Progenitor cell of endocrine pancreas (in vitro differentiated cells): ENCODE results near the gene GALNT9. TPM values are rescaled to one million over a fixed set of nuclear protein-coding genes. Genes with fewer than 3 reads are reported as not detected.

Source experiments
- DNase-seq: peaks from one replicate; pipeline ENCODE4 v3.0.0; 2021; ENCODE audit warnings: low spot score; ENCODE audit not compliant: unreplicated experiment
- H3K27ac Mint-ChIP-seq: 2 replicates; pipeline ENCODE4 v1.8.0; 2021; ENCODE audit warnings: mild to moderate bottlenecking, moderate library complexity, mixed read lengths
- H3K27me3 Mint-ChIP-seq: 2 replicates; pipeline ENCODE4 v1.8.0; 2021; ENCODE audit warnings: mixed read lengths
- H3K36me3 Mint-ChIP-seq: 2 replicates; pipeline ENCODE4 v1.8.0; 2022; ENCODE audit warnings: mixed read lengths; ENCODE audit not compliant: insufficient read depth
- H3K4me1 Mint-ChIP-seq: 2 replicates; pipeline ENCODE4 v1.8.0; 2021; ENCODE audit warnings: low read depth, mixed read lengths
- H3K4me3 Mint-ChIP-seq: 2 replicates; pipeline ENCODE4 v1.8.0; 2021; ENCODE audit warnings: low read depth, mild to moderate bottlenecking, moderate library complexity, mixed read lengths
- H3K9me3 Mint-ChIP-seq: 2 replicates; pipeline ENCODE4 v1.8.0; 2021; ENCODE audit warnings: low read depth, mixed read lengths
- CTCF ChIP-seq: fragments of 200-600 bp; sonication (generic); IDR thresholded peaks from one replicate; pipeline ENCODE4 v1.5.0; 2021; ENCODE audit warnings: antibody characterized with exemption, mild to moderate bottlenecking; ENCODE audit not compliant: unreplicated experiment
- total RNA-seq: library from RNA; stranded (reverse); gene quantifications from 2 replicates; pipeline ENCODE4 v1.2.1, GENCODE V29; 2021

Gene GALNT9
- total RNA-seq, 1 donor from 2014 or later: 0.36 TPM

GRCh38 chr12:132281038-132281437 is 48.4 kb downstream of the GALNT9 start:
- no peak overlapping the region for H3K4me3 Mint-ChIP-seq

GRCh38 chr12:132280406-132280805 is 49.0 kb downstream of the GALNT9 start:
- Mint-ChIP-seq H3K4me3 (no peak overlapping the region), H3K27me3 (peaks cover 29% of the 10 kb centered on the region), H3K27ac (no peak overlapping the region), H3K9me3 (no peaks in the 10 kb centered on the region), H3K4me1 (no peaks in the 10 kb centered on the region), H3K36me3 (no peaks in the 10 kb centered on the region)
- no peak for TF ChIP-seq CTCF
- no peak for DNase-seq

More at GRCh38 chr12:132281038-132281437, 48.4 kb downstream of the GALNT9 start:
- Mint-ChIP-seq H3K27me3 (peaks cover 28% of the 10 kb centered on the region), H3K27ac (no peak overlapping the region), H3K4me1 (no peaks in the 10 kb centered on the region), H3K9me3 (no peaks in the 10 kb centered on the region), H3K36me3 (no peaks in the 10 kb centered on the region)
- no peak for DNase-seq
- no peak for TF ChIP-seq CTCF

GRCh38 chr12:132279930-132280329 is 49.5 kb downstream of the GALNT9 start:
- no peaks in the 10 kb centered on the region for H3K9me3 Mint-ChIP-seq
- H3K36me3 Mint-ChIP-seq: no peaks in the 10 kb centered on the region
- H3K4me3 Mint-ChIP-seq: no peak overlapping the region
- DNase-seq: no peak
- H3K27me3 Mint-ChIP-seq: peaks cover 34% of the 10 kb centered on the region
- TF ChIP-seq CTCF: no peak
- H3K4me1 Mint-ChIP-seq: no peaks in the 10 kb centered on the region
- H3K27ac Mint-ChIP-seq: no peak overlapping the region

- no peak for TF ChIP-seq CTCF
- no peak overlapping the region for H3K27ac Mint-ChIP-seq
- H3K9me3 Mint-ChIP-seq: no peaks in the 10 kb centered on the region
- peaks cover 38% of the 10 kb centered on the region for H3K27me3 Mint-ChIP-seq
- no peaks in the 10 kb centered on the region for H3K4me1 Mint-ChIP-seq
- H3K4me3 Mint-ChIP-seq: no peak overlapping the region
- H3K36me3 Mint-ChIP-seq: no peaks in the 10 kb centered on the region
- no peak for DNase-seq
Observed at GRCh38 chr12:132279184-132279889, 50.1 kb downstream of the GALNT9 start.

- H3K4me3 Mint-ChIP-seq: no peak overlapping the region
- no peaks in the 10 kb centered on the region for H3K36me3 Mint-ChIP-seq
- H3K27me3 Mint-ChIP-seq: peaks cover 35% of the 10 kb centered on the region
- H3K9me3 Mint-ChIP-seq: no peaks in the 10 kb centered on the region
- no peak overlapping the region for H3K27ac Mint-ChIP-seq
- no peak for TF ChIP-seq CTCF
- no peaks in the 10 kb centered on the region for H3K4me1 Mint-ChIP-seq
- DNase-seq: no peak
Observed at GRCh38 chr12:132278401-132279183, 50.8 kb downstream of the GALNT9 start.
